Activated effector memory CD4-positive, alpha-beta T cell treated with Interleukin-2 at 50 U/mL for 16 hours (primary cell): Measurements from ENCODE around the gene KRTAP9-6.
A peak's percentile ranks its signal among the peaks of the same experiment; 100 is the strongest.
"Not testable (repeated sequence)": the region's sequence is repeated elsewhere in the genome, so short reads cannot be mapped to it uniquely, and the experiment has no call there.

Source experiments
- DNase-seq: peaks from one replicate; pipeline ENCODE4 v3.0.0-alpha.2; 2020

The KRTAP9-6 gene

GRCh38 chr17:41271858-41272257, 6.7 kb downstream of the KRTAP9-6 start:
- DNase-seq = no peak

DNA sequence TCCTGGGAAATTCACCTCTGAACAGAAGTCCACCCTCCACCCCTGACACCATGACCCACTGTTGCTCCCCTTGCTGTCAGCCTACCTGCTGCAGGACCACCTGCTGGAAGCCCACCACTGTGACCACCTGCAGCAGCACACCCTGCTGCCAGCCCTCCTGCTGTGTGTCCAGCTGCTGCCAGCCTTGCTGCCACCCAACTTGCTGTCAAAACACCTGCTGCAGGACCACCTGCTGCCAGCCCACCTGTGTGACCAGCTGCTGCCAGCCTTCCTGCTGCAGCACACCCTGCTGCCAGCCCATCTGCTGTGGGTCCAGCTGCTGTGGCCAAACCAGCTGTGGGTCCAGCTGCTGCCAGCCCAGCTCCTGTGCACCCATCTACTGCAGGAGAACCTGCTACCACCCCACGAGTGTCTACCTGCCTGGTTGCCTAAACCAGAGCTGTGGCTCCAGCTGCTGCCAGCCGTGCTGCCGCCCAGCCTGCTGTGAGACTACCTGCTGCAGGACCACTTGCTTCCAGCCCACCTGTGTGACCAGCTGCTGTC, 10.5 kb downstream of the KRTAP9-6 start, which contains the start of gene KRTAP9-7:
Gene KRTAP9-7 (plus strand): TSS at position 51 of the 543 bp plus-strand sequence. CDS start 0 bp downstream, at position 51.
- DNase-seq = not testable (repeated sequence)

- no peak for DNase-seq
Measured at GRCh38 chr17:41278176-41278955, 13.2 kb downstream of the KRTAP9-6 start.

GRCh38 chr17:41284043-41284442, 18.9 kb downstream of the KRTAP9-6 start:
- no peak for DNase-seq

- no peak for DNase-seq
Measured at GRCh38 chr17:41284546-41284945, 19.4 kb downstream of the KRTAP9-6 start.

- no peak for DNase-seq
Measured at GRCh38 chr17:41287050-41287449, 21.9 kb downstream of the KRTAP9-6 start.

- no peak for DNase-seq
Measured at GRCh38 chr17:41294016-41294415, 28.8 kb downstream of the KRTAP9-6 start.

DNA sequence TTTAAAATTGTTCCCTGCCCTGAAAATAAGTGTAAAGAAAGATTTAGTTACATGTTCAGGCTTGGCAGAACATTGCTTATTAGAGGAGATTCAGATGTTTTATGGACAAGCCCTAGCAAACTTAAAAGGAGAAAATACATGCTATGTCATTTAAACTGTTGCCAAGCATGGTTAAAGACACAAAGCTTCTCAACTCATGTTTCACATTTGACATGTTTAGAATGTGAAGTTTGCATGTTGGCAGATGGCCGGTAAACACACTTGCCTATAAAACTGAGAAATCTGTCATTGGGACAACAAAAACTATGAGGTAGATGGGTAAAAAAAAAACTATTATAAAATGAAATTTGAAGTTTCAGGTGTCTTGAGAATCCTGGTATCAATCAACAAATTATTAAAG, 31.7 kb downstream of the KRTAP9-6 start:
- no peak for DNase-seq

DNA sequence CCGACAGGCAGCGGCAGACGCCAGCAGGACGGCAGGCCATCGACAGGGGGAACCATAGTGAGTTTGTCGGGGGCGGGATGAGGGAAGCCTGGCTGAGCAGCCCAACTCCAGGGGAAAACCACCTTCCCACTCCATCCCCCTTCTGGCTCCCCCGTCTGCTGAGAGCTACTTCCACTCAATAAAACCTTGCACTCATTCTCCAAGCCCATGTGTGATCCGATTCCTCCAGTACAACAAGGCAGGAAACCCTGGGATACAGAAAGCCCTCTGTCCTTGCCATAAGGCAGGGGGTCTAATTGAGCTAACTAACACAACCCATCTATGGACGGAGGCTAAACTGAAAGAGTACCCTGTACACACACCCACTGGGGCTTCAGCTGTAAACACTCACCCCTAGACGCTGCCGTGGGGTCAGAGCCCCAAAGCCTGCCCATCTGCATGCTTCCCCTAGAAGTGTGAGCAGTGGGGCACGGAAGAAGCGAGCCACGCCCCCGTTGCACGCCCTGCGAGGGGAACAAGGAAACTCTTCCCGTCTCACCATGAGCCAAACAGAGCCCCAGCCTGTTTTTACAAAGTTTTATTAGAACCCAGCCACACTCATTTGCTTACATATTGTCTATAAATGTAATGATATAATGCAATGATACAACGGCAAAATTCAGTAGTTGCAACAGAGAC, 33.4 kb downstream of the KRTAP9-6 start:
- no peak for DNase-seq

DNA sequence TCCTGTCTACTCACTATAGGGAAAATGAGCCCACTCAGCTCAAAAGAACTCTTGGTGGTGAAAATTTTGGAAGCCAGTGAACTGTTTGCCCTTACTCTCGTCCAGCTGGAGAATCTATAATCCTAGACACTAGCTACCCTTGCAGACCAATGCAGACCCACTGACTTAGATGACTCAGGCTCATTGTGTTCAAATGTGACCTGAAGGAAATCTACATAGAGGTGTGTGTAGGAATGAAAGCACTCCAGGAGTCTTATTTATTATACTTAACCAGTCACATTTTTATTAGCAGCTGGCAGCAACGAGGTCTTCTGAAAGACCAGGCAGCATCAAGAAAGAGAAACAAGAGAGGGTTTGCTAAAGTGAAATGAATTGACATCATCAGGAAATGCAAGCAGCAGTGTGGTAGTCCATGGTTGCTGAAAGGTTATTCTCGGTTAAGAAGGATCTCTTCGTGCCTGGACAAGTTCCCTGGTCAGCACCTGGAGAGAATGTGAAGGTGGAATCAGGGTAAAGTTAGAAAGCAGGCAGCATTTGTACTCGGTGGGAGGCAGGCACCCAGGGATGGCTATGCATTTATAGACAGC, 36.1 kb downstream of the KRTAP9-6 start:
- no peak for DNase-seq

GRCh38 chr17:41301916-41302901, 37.0 kb downstream of the KRTAP9-6 start, which contains the start of gene KRTAP29-1:
Gene KRTAP29-1, minus strand, starts transcription at chr17:41302851. Its CDS starts 0 bp downstream, at chr17:41302851.
- no peak for DNase-seq

GRCh38 chr17:41302981-41303380, 37.8 kb downstream of the KRTAP9-6 start:
- no peak for DNase-seq

DNA sequence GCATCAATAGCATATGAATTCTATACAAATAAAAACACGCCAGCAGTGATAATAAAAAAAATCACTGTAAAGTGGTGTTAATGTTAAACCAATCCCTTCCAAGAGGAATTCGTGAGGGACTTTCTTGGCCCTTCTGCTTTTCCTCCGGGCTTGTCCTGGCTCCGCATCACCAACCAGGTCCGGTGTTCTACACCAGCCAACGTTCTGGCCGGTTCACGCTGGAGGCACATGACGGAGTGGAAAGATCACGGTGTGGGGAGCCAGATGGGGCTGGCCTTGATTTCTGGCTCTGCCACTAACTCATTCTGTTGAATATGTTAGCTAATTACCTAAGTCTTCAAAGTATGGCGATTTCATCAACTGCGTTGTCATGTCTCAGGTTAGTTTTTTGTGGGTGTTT, 38.9 kb downstream of the KRTAP9-6 start:
- DNase-seq = no peak

DNA sequence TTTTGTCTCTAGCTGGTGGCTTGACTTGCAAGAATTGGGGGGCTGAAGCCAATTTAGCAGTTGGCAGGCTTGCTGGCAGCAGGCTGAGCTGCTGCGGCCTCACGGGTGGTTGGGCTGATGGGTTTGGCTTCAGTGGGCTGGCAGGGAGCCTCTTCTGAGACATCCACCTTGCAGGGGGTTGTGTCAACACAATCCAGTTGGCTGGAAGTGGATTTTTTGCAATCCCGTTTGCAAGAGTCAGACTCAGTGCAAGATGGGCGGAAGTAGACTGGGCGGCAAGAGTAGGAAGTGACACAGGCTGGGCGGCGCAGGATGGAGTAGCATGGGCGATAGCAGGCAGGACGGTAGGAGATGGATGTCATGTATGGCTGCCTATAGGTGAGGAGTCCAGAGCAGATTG, 42.5 kb downstream of the KRTAP9-6 start:
- no peak for DNase-seq

- DNase-seq = peak; percentile 84
Measured at GRCh38 chr17:41308251-41308917, 43.2 kb downstream of the KRTAP9-6 start.

DNA sequence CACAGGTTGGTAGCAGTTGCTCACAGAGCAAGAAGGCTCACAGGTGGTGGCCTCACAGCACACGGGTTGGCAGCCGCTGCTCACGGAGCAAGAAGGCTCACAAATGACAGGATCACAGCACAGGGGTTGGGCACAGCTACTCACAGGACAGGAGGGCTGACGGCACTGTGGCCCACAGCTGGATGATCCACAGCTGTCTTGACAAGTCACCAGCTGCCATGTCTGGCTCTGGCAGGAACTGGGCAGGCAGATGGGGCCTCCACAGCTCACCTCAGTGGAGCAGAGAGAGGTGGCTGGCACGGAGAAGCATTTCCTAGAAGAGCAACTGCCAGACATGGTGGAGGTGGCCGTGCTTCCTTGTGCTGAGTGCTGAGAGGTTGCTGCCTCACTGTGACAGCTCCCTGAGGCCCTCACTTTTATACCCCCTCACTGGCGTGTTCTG, 43.8 kb downstream of the KRTAP9-6 start, which contains the start of gene KRTAP16-1:
Gene KRTAP16-1 (minus strand): TSS at position 392 of the 442 bp plus-strand sequence. CDS start 56 bp downstream, at position 336.
- peak; percentile 62 for DNase-seq

- DNase-seq = no peak
Measured at GRCh38 chr17:41311111-41311510, 45.9 kb downstream of the KRTAP9-6 start.

DNA sequence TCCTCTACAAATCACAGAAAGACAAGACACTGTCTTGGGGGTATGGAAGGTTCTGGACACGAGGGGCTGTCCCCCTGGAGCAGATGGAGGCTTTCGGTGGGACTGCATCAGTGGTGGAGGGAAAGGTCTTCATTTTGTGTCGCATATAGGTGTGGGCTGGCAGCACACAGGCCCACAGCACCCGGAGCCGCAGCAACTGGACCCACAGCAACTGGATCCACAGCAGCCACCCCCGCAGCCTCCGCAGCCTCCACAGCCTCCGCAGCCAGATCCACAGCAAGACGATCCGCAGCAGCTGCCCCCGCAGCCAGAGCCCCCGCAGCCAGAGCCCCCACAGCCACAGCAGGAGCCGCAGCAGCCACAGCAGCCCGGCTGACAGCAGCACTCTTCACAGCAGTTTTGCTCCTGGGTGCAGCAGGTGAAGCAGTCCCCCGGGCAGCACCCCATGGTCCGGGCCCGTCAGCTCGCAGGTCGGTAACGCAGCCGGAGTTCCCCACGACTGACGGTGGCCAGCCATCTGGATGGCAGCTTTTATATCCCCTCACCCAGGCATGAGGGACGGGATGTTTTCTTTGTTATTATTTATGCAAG, 50.1 kb downstream of the KRTAP9-6 start, which contains the start of gene KRTAP17-1:
Gene KRTAP17-1 (minus strand): TSS at position 507 of the 591 bp plus-strand sequence. CDS start 60 bp downstream, at position 447.
- no peak for DNase-seq
